ENCODE data around the gene PDE11A.
A peak's percentile ranks its signal among the peaks of the same experiment; 100 is the strongest.

Gene PDE11A

DNA sequence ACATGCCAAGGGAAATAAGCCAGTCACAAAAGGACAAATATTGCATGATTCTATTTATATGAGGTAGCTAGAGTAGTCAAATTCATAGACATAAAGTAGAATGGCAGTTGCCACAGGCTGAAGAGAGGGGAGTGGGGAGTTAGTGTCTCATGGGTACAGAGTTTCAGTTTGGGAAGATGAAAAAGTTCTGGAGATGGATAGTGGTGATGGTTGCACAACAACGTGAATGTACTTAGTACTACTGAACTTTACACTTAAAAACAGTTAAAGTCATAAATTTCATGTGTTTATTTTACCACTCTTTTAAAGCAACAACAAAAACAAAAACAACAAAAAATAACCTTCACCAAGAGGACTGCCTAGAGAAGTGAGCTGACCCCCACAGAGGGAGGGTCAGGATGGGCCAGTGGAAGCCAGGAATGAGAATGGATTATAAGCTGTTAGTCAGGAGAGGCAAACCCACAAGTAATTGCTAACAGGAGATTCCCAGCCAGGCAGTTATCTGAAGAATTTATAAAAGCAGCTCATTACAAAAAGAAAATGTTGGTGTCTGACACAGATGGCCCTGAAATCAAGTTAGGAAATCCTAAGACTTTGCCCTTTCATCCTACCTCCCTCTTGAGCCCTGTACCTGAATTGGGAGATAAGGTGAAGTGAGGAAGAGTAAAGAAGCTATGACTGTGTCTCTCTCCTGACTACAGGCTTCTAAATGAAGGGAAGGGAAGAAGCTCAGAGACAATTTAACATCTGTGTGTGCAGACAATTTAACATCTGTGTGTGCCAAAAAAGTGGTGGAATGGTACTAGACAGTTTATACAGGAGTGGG, 263.4 kb downstream of the PDE11A start:
- no peak for DNase-seq

DNA sequence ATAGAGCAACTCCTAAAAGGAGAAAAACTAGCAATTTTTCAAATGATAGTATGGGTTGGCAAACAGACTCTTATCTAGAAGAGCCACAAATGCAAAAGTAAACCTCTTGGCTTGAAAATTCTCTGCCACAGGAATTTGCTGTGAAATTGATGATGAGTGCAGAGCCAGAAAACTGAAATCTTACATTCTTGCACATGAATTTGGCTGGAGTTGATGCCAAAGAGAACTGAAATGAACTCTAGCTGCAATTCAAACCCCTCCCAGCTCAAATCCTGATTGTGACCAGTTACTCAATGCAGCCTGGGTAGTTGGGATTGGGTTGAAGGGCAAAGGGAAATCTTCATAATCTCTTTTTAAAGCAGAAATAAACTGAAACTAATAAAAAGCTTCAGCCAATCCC, 266.6 kb downstream of the PDE11A start:
- DNase-seq: no peak

- peak; percentile 40 for DNase-seq
Observed at GRCh38 chr2:177799531-177799930, 273.0 kb downstream of the PDE11A start.

GRCh38 chr2:177797808-177798207, 274.8 kb downstream of the PDE11A start:
- DNase-seq: no peak

GRCh38 chr2:177796654-177797415, 275.7 kb downstream of the PDE11A start:
- no peak for DNase-seq

DNA sequence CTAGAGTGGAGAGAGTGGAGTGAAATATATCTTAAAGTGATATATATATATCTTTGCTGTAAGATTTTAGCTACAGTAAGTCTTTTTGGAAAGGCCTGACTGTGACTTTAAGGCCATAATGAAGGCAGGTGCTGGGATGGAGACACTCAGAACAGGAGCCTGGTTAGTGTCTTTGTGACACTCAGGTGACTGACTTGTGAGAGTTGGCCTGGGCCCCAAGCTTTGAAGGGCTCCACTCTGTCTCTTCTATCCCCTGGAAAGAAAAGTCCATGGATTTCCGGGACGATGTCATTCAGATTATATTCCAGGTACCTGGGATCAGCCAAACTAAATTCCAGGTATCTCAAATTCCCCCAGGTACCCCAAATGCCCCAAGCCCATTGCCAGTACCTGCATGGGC, 276.6 kb downstream of the PDE11A start:
- DNase-seq: no peak

- peak; percentile 11 for DNase-seq
Observed at GRCh38 chr2:177785143-177785542, 287.4 kb downstream of the PDE11A start.

- no peak for DNase-seq
Observed at GRCh38 chr2:177784745-177785067, 287.9 kb downstream of the PDE11A start.

DNA sequence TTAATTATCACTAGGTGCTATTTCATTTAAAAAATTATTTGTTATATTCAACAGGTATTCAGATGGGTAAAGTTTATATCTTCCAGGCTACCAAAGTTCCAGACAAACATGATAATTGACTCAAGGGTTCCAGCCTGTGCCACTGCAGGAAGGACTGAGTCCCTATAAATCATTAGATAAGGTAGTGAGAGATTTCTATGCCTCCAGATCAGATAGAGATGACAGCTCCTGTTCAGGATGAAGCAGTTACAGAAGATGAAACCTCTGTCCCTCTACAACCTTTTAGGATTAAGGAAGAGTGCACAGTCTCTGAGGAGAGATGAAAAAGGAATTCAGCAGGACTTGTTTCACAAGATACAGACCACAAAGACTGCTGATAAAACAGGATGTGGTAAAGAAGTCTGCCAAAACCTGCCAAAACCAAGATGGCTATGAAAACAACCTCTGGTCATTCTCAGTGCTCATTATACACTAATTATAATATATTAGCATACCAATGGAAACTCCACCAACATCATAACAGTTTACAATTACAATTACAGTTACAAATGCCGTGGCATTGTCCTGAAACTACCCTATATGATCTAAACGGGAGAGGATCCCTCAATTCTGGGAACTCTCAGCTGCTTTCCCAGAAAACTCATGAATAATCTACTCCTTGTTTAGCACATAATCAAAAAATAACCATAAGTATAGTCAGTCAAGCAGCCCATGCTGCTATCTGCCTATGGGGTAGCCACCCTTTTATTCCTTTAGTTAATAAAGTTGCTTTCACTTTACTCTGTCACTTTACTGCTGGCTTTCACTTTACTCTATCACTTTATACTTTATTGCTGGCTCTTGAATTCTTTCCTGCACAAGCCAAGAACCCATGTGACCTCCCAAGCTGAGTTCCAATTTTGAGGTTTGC, 288.5 kb downstream of the PDE11A start:
- no peak for DNase-seq

GRCh38 chr2:177783091-177783490, 289.5 kb downstream of the PDE11A start:
- DNase-seq: no peak

DNA sequence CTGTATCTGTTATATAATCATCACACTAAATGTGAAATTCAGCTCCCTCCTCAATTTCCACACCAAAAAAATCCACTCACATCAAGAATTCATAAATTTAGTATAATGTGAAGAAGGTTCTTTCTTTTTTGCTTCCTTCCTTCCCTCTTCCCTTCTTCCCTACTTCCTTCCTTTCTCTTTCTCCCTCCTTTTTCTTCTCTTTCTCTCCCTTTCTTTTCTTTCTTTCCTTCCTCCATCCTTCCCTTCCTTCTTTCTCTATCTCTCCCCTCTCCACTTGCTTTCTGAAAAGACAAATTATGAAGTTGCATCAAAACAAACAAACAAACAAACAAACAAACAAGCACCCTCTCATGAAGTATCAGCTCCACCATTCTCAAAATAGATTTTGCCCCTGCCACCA, 290.0 kb downstream of the PDE11A start:
- no peak for DNase-seq

- no peak for DNase-seq
Observed at GRCh38 chr2:177778472-177778871, 294.1 kb downstream of the PDE11A start.

GRCh38 chr2:177772529-177772928, 300.0 kb downstream of the PDE11A start:
- DNase-seq: peak; percentile 49

DNA sequence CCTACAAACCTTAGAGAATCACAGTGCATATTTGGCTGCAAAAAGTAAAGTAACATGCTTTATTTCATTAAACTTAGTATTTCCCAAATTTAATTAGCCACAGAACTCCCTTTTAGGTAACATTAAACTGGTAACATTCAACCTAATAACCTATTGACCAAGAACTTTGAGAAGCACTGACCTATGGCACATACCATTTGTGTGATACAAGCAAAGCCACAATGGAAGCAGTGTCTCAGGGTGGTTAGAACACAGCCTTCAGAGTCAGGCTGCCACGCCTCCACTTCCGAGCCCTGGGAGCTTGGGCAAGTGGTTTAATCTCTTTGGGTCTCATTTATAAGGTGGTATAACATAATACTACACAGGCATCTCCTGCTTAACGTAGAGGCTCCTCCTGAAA, 301.4 kb downstream of the PDE11A start:
- DNase-seq: no peak

- DNase-seq: no peak
Observed at GRCh38 chr2:177767768-177768167, 304.8 kb downstream of the PDE11A start.

DNA sequence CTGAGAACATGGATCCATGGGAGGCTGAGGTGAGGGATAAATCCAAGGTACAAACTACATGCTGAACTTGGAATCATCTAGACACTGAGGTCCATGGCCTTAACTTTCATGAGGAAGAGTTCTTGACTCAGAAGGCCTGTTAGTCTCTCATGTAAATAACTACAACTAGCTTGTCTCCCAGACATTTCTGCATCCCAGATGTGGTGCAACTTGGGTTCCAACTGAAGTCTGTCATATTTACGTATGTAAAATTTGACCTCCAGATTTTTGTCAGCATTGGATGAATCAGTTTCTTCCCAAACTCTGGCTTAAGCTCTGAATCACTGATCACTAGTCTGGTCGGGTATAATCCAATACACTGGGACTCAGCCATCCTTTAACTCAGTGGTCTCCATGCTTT, 306.9 kb downstream of the PDE11A start:
- no peak for DNase-seq

GRCh38 chr2:177763531-177764265, 308.9 kb downstream of the PDE11A start:
- DNase-seq: peak; percentile 88

DNA sequence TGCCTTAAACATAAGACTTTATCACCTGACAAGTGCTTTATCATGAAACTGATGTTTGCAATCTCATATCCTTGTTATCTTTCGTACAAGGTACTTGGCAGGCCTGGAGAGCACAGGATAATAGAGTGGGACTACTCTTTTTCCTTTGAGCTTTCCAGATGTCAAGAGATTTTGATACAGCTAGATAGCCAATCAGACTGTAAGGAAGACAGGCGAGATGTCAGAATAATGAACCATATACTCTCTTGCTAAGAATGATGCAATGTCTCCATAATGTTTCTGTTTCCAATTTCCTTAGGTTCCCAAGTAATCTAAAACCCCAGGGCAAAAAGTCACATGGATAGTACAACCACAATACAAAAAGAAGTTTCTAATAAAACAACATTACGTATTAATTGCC, 313.1 kb downstream of the PDE11A start:
- DNase-seq: no peak

DNA sequence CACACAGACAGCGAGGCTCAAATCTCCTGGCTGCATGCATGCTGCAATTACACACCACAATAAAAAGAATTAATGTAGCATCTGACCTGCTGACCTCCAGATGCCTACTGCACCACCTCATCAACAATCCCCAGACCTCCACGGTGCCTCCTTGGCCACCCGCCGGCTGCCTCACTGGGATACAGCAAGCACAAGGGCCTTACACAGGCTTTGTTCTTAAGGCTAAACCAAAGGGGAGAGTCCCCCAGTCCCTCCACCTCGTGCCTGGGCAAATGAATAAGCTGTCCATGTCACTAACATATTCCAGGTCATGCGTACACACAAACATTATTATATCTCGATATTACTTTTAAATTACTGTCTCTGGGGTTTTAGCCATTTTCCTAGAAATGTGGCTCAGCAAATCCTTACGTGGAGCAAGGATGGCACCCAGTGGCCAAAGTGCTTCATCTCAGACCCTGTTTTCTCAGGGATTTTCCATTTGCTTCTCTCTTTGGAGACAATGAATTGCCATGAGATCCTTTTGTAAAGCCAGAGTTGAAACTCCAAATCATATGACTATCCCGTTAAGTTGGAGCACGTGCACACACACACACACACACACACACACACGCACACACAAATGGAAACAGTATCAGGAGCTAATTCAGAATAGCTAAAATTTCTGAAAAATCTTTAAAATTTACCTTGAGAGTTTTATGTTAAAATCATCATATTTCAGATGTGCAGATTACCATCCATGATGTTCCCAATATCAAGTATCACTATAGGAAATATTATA, 313.8 kb downstream of the PDE11A start:
- peak; percentile 71 for DNase-seq

DNA sequence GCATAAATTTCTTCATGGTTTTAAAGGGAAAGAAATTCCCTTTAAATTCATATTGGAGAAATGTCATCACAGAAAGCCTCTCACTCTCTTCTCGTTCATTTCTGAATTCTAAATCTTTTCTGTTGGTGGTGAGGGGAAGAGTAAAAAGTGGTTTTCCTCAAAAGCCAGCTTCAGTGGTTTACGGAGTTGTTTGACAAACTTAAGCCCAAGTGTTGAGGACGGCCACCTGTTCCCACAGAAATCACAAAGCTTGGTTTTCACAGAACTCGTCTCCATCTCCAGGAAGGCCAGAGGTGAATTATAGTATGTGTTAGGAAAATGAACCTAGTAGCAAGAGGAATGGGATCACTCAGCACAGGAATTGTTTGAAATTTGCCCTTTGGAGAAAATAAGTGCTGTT, 316.2 kb downstream of the PDE11A start:
- no peak for DNase-seq

DNA sequence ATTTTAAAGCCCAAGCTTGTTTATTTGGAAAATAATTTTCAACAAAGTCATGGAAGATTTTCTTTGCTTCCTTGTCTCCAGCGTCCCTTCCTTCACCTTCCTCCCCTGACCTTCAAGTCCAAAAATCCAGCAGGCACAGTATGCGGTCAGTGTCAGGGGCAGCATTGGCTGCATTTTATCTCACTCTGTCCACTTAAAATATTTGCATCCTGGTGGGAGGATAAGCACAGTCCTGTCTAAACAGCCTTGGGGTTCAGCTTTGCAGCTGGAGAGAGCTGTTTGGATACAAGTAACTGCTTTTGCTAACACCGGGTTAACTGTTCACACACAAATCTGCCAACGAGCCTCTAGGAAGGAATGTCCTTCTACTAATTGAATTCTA, 318.1 kb downstream of the PDE11A start:
- DNase-seq: no peak

Data from NCI-H2171 treated with DMSO at 0.1 percent for 48 hours (cell line).